ENCODE data around the gene ASTL.

ASTL gene

GRCh38 chr2:96158554-96158940 lies 20.2 kb upstream of the ASTL start:
- no peak for DNase-seq

DNA sequence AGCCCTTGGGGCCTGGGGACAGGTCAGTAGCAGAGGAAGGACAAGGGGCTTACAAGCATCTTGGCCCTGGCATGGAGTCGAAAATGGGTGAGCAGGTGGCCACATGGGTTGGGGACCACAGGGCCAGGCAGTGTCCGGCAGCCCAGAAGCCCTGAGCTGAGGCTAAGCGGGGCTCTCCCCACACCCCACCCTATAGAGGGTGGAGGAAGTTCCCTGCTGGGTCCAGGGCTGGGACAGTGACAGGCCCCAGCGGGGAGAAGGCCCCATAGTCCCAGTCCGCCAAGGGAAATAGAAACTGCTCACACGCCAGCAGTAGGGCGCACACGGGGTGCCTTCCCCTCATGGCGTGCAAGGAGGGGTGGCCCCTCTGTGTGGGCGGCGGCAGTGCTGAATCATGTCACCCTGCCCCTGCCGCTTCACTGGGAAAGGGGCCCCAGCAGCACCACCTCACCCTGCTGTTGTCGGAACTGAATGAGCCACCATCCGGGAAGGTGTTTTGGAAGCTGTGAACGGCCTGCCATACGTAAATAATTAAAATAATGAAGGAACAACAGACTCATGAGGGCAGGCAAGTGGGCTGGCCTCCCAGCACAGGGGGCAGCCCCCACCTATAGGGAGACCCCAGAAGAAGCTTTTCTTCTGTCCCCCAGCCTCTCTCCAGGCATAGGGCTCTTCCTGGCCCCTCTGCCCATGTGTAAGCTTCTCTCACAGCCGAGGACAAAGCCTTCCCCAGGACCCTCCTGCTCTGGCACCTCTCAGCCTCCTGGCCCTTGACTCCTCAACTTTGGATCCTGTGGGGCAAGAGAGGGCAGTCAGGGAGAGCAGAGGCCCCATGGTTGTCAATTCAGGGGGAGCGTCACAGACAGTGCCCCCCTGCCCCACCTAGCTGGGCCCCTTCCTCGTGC lies 19.6 kb upstream of the ASTL start:
- DNase-seq: peak; percentile 73

GRCh38 chr2:96156926-96157648 lies 18.8 kb upstream of the ASTL start:
- DNase-seq: peak; percentile 36

- DNase-seq: peak; percentile 28
These were observed 17.9 kb upstream of the ASTL start for GRCh38 chr2:96156011-96156820.

DNA sequence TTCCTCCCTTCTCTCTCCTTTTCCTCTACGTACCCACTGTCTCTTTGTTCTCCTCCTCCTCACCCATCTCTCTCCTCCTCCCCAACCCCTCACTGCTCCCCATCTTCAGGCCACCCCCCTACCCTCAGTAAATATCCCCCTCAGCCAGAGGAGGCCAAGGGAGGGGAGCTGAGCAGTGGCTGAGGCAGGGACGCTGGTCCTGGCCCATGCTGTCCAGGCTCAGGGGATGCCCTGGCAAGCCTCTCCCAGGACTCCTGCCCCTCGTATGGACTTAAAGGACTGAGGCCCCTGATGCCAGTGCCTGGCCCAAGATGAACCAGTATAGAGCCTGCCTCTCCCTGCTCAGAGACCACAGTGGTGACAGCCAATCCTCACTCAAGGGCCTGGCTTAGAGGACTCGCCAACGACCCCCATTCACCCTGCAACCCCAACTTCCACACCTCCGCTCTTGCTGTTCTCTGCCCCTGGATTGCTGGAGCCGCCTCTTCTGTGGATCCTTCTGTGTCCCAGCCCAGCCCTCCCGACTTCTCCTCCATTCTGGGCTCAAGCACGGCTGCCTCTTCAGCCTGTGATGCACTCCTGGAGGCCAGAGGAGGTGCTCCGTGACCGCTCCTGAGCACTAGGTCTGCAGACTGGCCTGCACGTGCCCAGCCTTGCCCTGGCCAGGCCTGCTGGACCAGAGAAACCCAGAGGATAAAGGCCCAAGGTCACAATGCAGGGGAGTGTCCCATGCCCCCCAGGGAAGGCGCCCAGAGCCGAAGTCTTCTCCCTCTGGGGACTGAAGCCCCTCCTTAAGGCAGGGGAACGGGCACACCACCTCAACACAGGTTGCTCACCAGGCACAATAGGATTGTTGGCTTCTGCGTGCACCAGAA lies 16.4 kb upstream of the ASTL start:
- DNase-seq: no peak

- DNase-seq: no peak
These were observed 15.7 kb upstream of the ASTL start for GRCh38 chr2:96153991-96154431.

GRCh38 chr2:96153291-96153713 lies 15.0 kb upstream of the ASTL start:
- DNase-seq: no peak

GRCh38 chr2:96152304-96153161 lies 14.2 kb upstream of the ASTL start:
- DNase-seq: no peak

- DNase-seq: no peak
These were observed 13.4 kb upstream of the ASTL start for GRCh38 chr2:96151595-96152303.

- DNase-seq: no peak
These were observed 12.7 kb upstream of the ASTL start for GRCh38 chr2:96150791-96151594.

GRCh38 chr2:96150007-96150640 lies 11.8 kb upstream of the ASTL start:
- no peak for DNase-seq

- DNase-seq: peak; percentile 99
These were observed 10.3 kb upstream of the ASTL start for GRCh38 chr2:96148410-96149217.

DNA sequence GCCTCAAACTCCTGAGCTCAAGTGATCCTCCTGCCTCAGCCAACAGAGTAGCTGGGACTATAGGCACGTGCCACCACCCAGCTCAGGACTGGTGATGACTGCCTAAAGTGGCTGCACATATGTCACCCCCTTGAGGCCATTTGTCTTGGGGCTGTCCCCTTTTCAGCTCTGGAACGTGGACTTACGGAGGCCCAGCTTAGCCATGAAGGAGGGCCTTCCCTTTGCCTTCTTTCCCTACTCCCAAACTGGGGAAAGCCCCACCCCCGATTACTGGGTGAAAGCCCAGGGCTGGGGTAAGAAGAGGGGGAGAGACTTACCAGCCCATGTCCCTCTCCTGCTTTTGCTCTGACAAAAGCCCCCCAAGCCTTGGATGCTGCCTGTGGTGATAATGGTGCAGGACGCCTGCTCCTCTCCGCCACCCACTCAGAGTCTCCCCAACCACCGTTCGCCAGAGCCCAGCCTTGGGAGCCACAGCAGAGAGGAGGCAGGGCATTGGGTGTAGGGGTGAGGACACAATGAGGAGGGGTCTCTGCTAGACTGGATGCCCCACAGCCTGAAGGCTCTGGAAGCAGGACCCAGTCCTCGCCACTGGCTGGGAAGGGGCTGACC lies 9.4 kb upstream of the ASTL start:
- DNase-seq: no peak

GRCh38 chr2:96146881-96147592 lies 8.7 kb upstream of the ASTL start:
- no peak for DNase-seq

DNA sequence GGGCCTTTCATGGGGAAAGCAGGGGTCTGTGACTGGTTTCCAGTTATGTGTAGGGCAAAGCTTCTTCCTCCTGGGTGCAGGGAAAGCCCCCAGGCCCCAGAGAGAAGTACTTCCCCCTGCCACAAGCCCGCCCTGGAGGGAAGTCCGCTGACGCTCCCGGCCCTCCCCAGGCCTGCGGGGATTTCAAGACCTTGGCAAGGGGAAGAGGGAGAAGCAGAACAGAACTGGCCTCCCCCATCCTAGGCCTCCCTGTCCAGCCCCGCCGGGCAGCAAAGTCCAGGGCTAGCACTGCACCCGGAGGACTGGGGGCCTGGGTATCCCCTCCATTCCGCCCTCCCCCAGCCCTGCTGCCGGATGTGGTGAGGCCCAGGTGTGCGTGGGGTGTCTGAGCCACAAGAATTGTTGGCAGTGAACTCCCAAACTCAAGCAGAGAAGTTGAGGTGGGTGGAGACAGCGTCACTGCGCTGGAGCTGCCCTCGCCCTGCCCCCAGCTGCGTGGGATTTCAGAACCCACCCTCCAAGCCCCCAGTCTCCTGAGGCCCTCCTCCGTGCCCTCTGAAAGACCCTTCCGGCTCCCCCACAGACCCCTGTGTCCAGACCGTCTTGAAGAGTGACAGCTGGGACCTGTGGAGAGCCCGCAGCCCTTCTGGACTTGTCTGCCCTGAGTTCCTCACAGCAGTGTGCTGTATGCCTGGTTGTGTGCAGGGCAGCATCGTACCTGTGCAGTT lies 8.0 kb upstream of the ASTL start:
- peak; percentile 92 for DNase-seq

- DNase-seq: no peak
These were observed 7.5 kb upstream of the ASTL start for GRCh38 chr2:96145848-96146152.
